WTC11 (cell line): ENCODE measurements around the gene KRTAP4-2. TPM values are rescaled to one million over a fixed set of nuclear protein-coding genes. Genes with fewer than 3 reads are reported as not detected.

Experiments
- ATAC-seq: fragments of 200-7000 bp; cut with Tn5 transposase; 2 replicates; pipeline ENCODE4 v1.10.0; 2021; ENCODE audit warnings: mild to moderate bottlenecking, moderate library complexity
- CTCF ChIA-PET: fragments of 300-600 bp; sonication (Branson Sonifier 250); formaldehyde crosslinking; loops from one replicate; lab custom pipeline; 2021; ENCODE audit warnings: antibody characterized with exemption; lab: Charles Lee
- POLR2A ChIA-PET: fragments of 350-600 bp; sonication (Branson Sonifier 250); formaldehyde crosslinking; loops from one replicate; lab custom pipeline; 2021; ENCODE audit warnings: antibody characterized with exemption; lab: Charles Lee
- DNase-seq: peaks from one replicate; pipeline ENCODE4 v3.0.0; 2021; ENCODE audit warnings: low spot score
- H3K27ac Mint-ChIP-seq: 2 replicates; pipeline ENCODE4 v1.8.0; 2021; ENCODE audit warnings: mixed read lengths
- H3K27me3 Mint-ChIP-seq: 2 replicates; pipeline ENCODE4 v1.8.0; 2021; ENCODE audit warnings: low read depth, mild to moderate bottlenecking, moderate library complexity, mixed read lengths
- H3K36me3 Mint-ChIP-seq: 2 replicates; pipeline ENCODE4 v1.8.0; 2021; ENCODE audit warnings: mixed read lengths
- H3K4me1 Mint-ChIP-seq: 2 replicates; pipeline ENCODE4 v1.8.0; 2022; ENCODE audit warnings: mixed read lengths
- H3K4me3 Mint-ChIP-seq: 2 replicates; pipeline ENCODE4 v1.8.0; 2021; ENCODE audit warnings: mild to moderate bottlenecking, moderate library complexity, mixed read lengths
- H3K9me3 Mint-ChIP-seq: 2 replicates; pipeline ENCODE4 v1.8.0; 2021; ENCODE audit warnings: mixed read lengths
- FOXP1 ChIP-seq: sonication (generic); formaldehyde crosslinking; IDR thresholded peaks from 2 replicates; pipeline ENCODE4 v1.8.0; 2022; ENCODE audit warnings: missing genetic modification reagents, mild to moderate bottlenecking, moderate library complexity, borderline replicate concordance
- GTF2I ChIP-seq: fragments of 250-450 bp; sonication (Bioruptor Pico); conservative IDR thresholded peaks from 2 replicates; pipeline ENCODE4 v1.4.0; 2021; ENCODE audit warnings: mild to moderate bottlenecking
- ZBTB21 ChIP-seq: sonication (generic); formaldehyde crosslinking; IDR thresholded peaks from 2 replicates; pipeline ENCODE4 v1.8.1; 2023; ENCODE audit warnings: mild to moderate bottlenecking, missing genetic modification reagents, borderline replicate concordance
- total RNA-seq: library from RNA; stranded (reverse); gene quantifications from 3 replicates; pipeline ENCODE4 v1.2.3, GENCODE V29; 2021
- TF ChIP-seq, protein P1 (sequence below): sonication (generic); formaldehyde crosslinking; IDR thresholded peaks from 2 replicates; pipeline ENCODE4 v1.8.0; 2022; ENCODE audit warnings: mild to moderate bottlenecking, missing genetic modification reagents

The KRTAP4-2 gene
- total RNA-seq, 1 experiment from 2014 or later: not detected

GRCh38 chr17:41133880-41134735 lies 43.9 kb downstream of the KRTAP4-2 start:
- no peak overlapping the region for H3K27ac Mint-ChIP-seq
- ATAC-seq: no peak
- ChIA-PET POLR2A (no interaction called here), CTCF (no interaction called here)
- no peaks in the 10 kb centered on the region for H3K36me3 Mint-ChIP-seq
- no peaks in the 10 kb centered on the region for H3K27me3 Mint-ChIP-seq
- no peak for TF ChIP-seq ZBTB21 (CRISPR knock-in tag)
- TF ChIP-seq, protein P1, sequence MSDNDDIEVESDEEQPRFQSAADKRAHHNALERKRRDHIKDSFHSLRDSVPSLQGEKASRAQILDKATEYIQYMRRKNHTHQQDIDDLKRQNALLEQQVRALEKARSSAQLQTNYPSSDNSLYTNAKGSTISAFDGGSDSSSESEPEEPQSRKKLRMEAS (CRISPR knock-in tag): no peak
- TF ChIP-seq GTF2I: no peak
- no peak overlapping the region for H3K4me3 Mint-ChIP-seq
- no peaks in the 10 kb centered on the region for H3K4me1 Mint-ChIP-seq
- H3K9me3 Mint-ChIP-seq: peaks cover 15% of the 10 kb centered on the region
- DNase-seq: no peak

- Mint-ChIP-seq H3K36me3 (no peaks in the 10 kb centered on the region), H3K4me1 (no peaks in the 10 kb centered on the region), H3K4me3 (no peak overlapping the region), H3K27ac (no peak overlapping the region), H3K9me3 (peaks cover 2% of the 10 kb centered on the region; the same call in 1 of the 2 replicates), H3K27me3 (no peaks in the 10 kb centered on the region)
- ATAC-seq: no peak
- DNase-seq: no peak
- CTCF ChIA-PET: no interaction called here
- no peak for TF ChIP-seq FOXP1 (CRISPR knock-in tag)
- POLR2A ChIA-PET: no interaction called here
Observed at GRCh38 chr17:41131979-41132378, 46.0 kb downstream of the KRTAP4-2 start.

Other genes starting within 250 kb of the KRTAP4-2 start
- gene KRT23, start 240.6 kb downstream of the KRTAP4-2 start, total RNA-seq: not detected in 3 replicates
- gene KRT39, start 211.3 kb downstream of the KRTAP4-2 start, total RNA-seq: not detected in 3 replicates
- gene KRT40, start 193.9 kb downstream of the KRTAP4-2 start, total RNA-seq: not detected in 3 replicates
- gene KRTAP3-3, start 184.1 kb downstream of the KRTAP4-2 start, total RNA-seq: not detected in 3 replicates
- not detected in 3 replicates for gene KRTAP3-2, start 178.3 kb downstream of the KRTAP4-2 start, total RNA-seq
- gene KRTAP3-1, start 169.1 kb downstream of the KRTAP4-2 start, total RNA-seq: not detected in 3 replicates
- gene KRTAP1-5, start 151.0 kb downstream of the KRTAP4-2 start, total RNA-seq: not detected in 3 replicates
- not detected in 3 replicates for gene KRTAP1-4, start 148.0 kb downstream of the KRTAP4-2 start, total RNA-seq
- gene KRTAP1-3, start 143.3 kb downstream of the KRTAP4-2 start, total RNA-seq: not detected in 3 replicates
- not detected in 3 replicates for gene KRTAP1-1, start 136.8 kb downstream of the KRTAP4-2 start, total RNA-seq
- gene KRTAP2-1, start 130.9 kb downstream of the KRTAP4-2 start, total RNA-seq: not detected in 3 replicates
- gene KRTAP2-2, start 123.0 kb downstream of the KRTAP4-2 start, total RNA-seq: not detected in 3 replicates
- gene KRTAP2-3, start 118.1 kb downstream of the KRTAP4-2 start, total RNA-seq: not detected in 3 replicates
- gene KRTAP2-4, start 112.3 kb downstream of the KRTAP4-2 start, total RNA-seq: not detected in 3 replicates
- gene KRTAP4-7, start 94.1 kb downstream of the KRTAP4-2 start, total RNA-seq: not detected in 3 replicates
- not detected in 3 replicates for gene KRTAP4-8, start 80.1 kb downstream of the KRTAP4-2 start, total RNA-seq
- gene KRTAP4-16, start 76.0 kb downstream of the KRTAP4-2 start, total RNA-seq: not detected in 3 replicates
- not detected in 3 replicates for gene KRTAP4-9, start 72.8 kb downstream of the KRTAP4-2 start, total RNA-seq
- gene KRTAP4-11, start 59.8 kb downstream of the KRTAP4-2 start, total RNA-seq: not detected in 3 replicates
- not detected in 3 replicates for gene KRTAP4-12, start 54.0 kb downstream of the KRTAP4-2 start, total RNA-seq
- not detected in 3 replicates for gene KRTAP4-6, start 37.7 kb downstream of the KRTAP4-2 start, total RNA-seq
- gene KRTAP4-5, start 28.4 kb downstream of the KRTAP4-2 start, total RNA-seq: not detected in 3 replicates
- not detected in 3 replicates for gene KRTAP4-4, start 17.5 kb downstream of the KRTAP4-2 start, total RNA-seq
- gene KRTAP4-3, start 10.0 kb downstream of the KRTAP4-2 start, total RNA-seq: not detected in 3 replicates
- not detected in 3 replicates for gene KRTAP4-1, start 6.7 kb upstream of the KRTAP4-2 start, total RNA-seq
- gene KRTAP9-1, start 11.7 kb upstream of the KRTAP4-2 start, total RNA-seq: not detected in 3 replicates
- gene KRTAP9-2, start 48.4 kb upstream of the KRTAP4-2 start, total RNA-seq: not detected in 3 replicates
- not detected in 3 replicates for gene KRTAP9-3, start 54.2 kb upstream of the KRTAP4-2 start, total RNA-seq
- not detected in 3 replicates for gene KRTAP9-8, start 59.8 kb upstream of the KRTAP4-2 start, total RNA-seq
- not detected in 3 replicates for gene KRTAP9-4, start 71.5 kb upstream of the KRTAP4-2 start, total RNA-seq
- gene KRTAP9-9, start 77.2 kb upstream of the KRTAP4-2 start, total RNA-seq: not detected in 3 replicates
- gene KRTAP9-6, start 87.2 kb upstream of the KRTAP4-2 start, total RNA-seq: not detected in 3 replicates
- not detected in 3 replicates for gene KRTAP9-7, start 97.5 kb upstream of the KRTAP4-2 start, total RNA-seq
- not detected in 3 replicates for gene KRTAP29-1, start 124.6 kb upstream of the KRTAP4-2 start, total RNA-seq
- not detected in 3 replicates for gene KRTAP16-1, start 131.1 kb upstream of the KRTAP4-2 start, total RNA-seq
- not detected in 3 replicates for gene KRTAP17-1, start 137.5 kb upstream of the KRTAP4-2 start, total RNA-seq
- not detected in 3 replicates for gene KRT33A, start 172.6 kb upstream of the KRTAP4-2 start, total RNA-seq
- gene KRT33B, start 191.6 kb upstream of the KRTAP4-2 start, total RNA-seq: not detected in 3 replicates
- gene KRT34, start 204.1 kb upstream of the KRTAP4-2 start, total RNA-seq: not detected in 3 replicates
- not detected in 3 replicates for gene KRT31, start 219.4 kb upstream of the KRTAP4-2 start, total RNA-seq
- gene KRT37, start 246.4 kb upstream of the KRTAP4-2 start, total RNA-seq: not detected in 3 replicates